KOPT-K1 (cell line): ENCODE measurements around the gene AHI1.
"Not testable (repeated sequence)": the region's sequence is repeated elsewhere in the genome, so short reads cannot be mapped to it uniquely, and the experiment has no call there.

Source experiments
- H3K27ac ChIP-seq: fragments of 200-600 bp; sonication (generic); 2 replicates; pipeline ENCODE4 v1.5.1; 2016; ENCODE audit warnings: antibody characterized with exemption, mild to moderate bottlenecking, low read depth, low read length; ENCODE audit not compliant: poor library complexity, severe bottlenecking
- H3K36me3 ChIP-seq: fragments of 200-600 bp; sonication (generic); 2 replicates; pipeline ENCODE4 v1.5.1; 2017; ENCODE audit warnings: antibody characterized with exemption, mild to moderate bottlenecking, low read length, moderate library complexity; ENCODE audit not compliant: insufficient read depth
- H3K9me3 ChIP-seq: fragments of 200-600 bp; sonication (generic); 2 replicates; pipeline ENCODE4 v1.5.1; 2017; ENCODE audit warnings: antibody characterized with exemption, low read length, mild to moderate bottlenecking; ENCODE audit not compliant: insufficient read depth, poor library complexity, severe bottlenecking

The AHI1 gene

GRCh38 chr6:135490381-135490780 is 7.2 kb downstream of the AHI1 start:
- no peak overlapping the region for H3K27ac ChIP-seq
- no peaks in the 10 kb centered on the region for H3K36me3 ChIP-seq
- no peaks in the 10 kb centered on the region for H3K9me3 ChIP-seq

- Histone ChIP-seq H3K27ac (no peak overlapping the region), H3K36me3 (no peaks in the 10 kb centered on the region)
Observed at GRCh38 chr6:135488023-135488422, 9.5 kb downstream of the AHI1 start.

GRCh38 chr6:135483903-135484302 is 13.6 kb downstream of the AHI1 start:
- H3K36me3 ChIP-seq, H3K27ac ChIP-seq: not testable (repeated sequence)
- peaks cover 52% of the 10 kb centered on the region for H3K9me3 ChIP-seq

More at GRCh38 chr6:135488023-135488422, 9.5 kb downstream of the AHI1 start:
- H3K9me3 ChIP-seq, result peaks cover 13% of the 10 kb centered on the region

- Histone ChIP-seq H3K36me3 (no peaks in the 10 kb centered on the region; the same call in 1 of the 2 replicates), H3K9me3 (peaks cover 69% of the 10 kb centered on the region), H3K27ac (no peak overlapping the region)
Observed at GRCh38 chr6:135481783-135482369, 15.7 kb downstream of the AHI1 start.

- H3K9me3 ChIP-seq, result peaks cover 69% of the 10 kb centered on the region
- H3K27ac ChIP-seq, result no peak overlapping the region
- no peaks in the 10 kb centered on the region; the same call in 1 of the 2 replicates for H3K36me3 ChIP-seq
Observed at GRCh38 chr6:135479601-135480000, 17.9 kb downstream of the AHI1 start.

GRCh38 chr6:135478626-135479025 is 18.9 kb downstream of the AHI1 start:
- H3K27ac ChIP-seq, result no peak overlapping the region
- H3K36me3 ChIP-seq, result no peaks in the 10 kb centered on the region; the same call in 1 of the 2 replicates
- H3K9me3 ChIP-seq, result peaks cover 62% of the 10 kb centered on the region

GRCh38 chr6:135475292-135475886 is 22.2 kb downstream of the AHI1 start:
- Histone ChIP-seq H3K9me3 (peaks cover 30% of the 10 kb centered on the region), H3K27ac (no peak overlapping the region), H3K36me3 (no peaks in the 10 kb centered on the region; the same call in 1 of the 2 replicates)

- H3K9me3 ChIP-seq, result peaks cover 22% of the 10 kb centered on the region
- H3K36me3 ChIP-seq, result no peaks in the 10 kb centered on the region
Observed at GRCh38 chr6:135474362-135474761, 23.2 kb downstream of the AHI1 start.

GRCh38 chr6:135465903-135466302 is 31.6 kb downstream of the AHI1 start:
- Histone ChIP-seq H3K9me3 (no peaks in the 10 kb centered on the region), H3K27ac (no peak overlapping the region), H3K36me3 (no peaks in the 10 kb centered on the region)

More at GRCh38 chr6:135474362-135474761, 23.2 kb downstream of the AHI1 start:
- H3K27ac ChIP-seq, result no peak overlapping the region

- Histone ChIP-seq H3K36me3 (no peaks in the 10 kb centered on the region), H3K9me3 (no peaks in the 10 kb centered on the region), H3K27ac (no peak overlapping the region)
Observed at GRCh38 chr6:135465307-135465706, 32.2 kb downstream of the AHI1 start.

- no peaks in the 10 kb centered on the region for H3K36me3 ChIP-seq
- no peaks in the 10 kb centered on the region for H3K9me3 ChIP-seq
- no peak overlapping the region for H3K27ac ChIP-seq
Observed at GRCh38 chr6:135464634-135465033, 32.9 kb downstream of the AHI1 start.

- H3K27ac ChIP-seq, result no peak overlapping the region
- no peaks in the 10 kb centered on the region for H3K9me3 ChIP-seq
- H3K36me3 ChIP-seq, result no peaks in the 10 kb centered on the region
Observed at GRCh38 chr6:135461208-135461607, 36.3 kb downstream of the AHI1 start.

GRCh38 chr6:135458051-135458450 is 39.5 kb downstream of the AHI1 start:
- Histone ChIP-seq H3K36me3 (no peaks in the 10 kb centered on the region), H3K27ac (no peak overlapping the region), H3K9me3 (no peaks in the 10 kb centered on the region)

GRCh38 chr6:135451617-135452190 is 45.8 kb downstream of the AHI1 start:
- H3K9me3 ChIP-seq, result no peaks in the 10 kb centered on the region
- H3K36me3 ChIP-seq, result no peaks in the 10 kb centered on the region
- H3K27ac ChIP-seq, result no peak overlapping the region

GRCh38 chr6:135449246-135449645 is 48.3 kb downstream of the AHI1 start:
- H3K9me3 ChIP-seq, result no peaks in the 10 kb centered on the region
- no peak overlapping the region for H3K27ac ChIP-seq
- H3K36me3 ChIP-seq, result no peaks in the 10 kb centered on the region
